ENCODE results near the gene FOXR1. TPM values are rescaled to one million over a fixed set of nuclear protein-coding genes. Genes with fewer than 3 reads are reported as not detected.
"Not testable (repeated sequence)": the region's sequence is repeated elsewhere in the genome, so short reads cannot be mapped to it uniquely, and the experiment has no call there.

The FOXR1 gene
- polyA plus RNA-seq, 1 donor from 2014 or later, result not detected

- no peaks in the 10 kb centered on the region for H3K79me2 ChIP-seq (replicated peaks; ENCODE audit: insufficient read depth, low read length)
- H3K9ac ChIP-seq (ENCODE audit: low read length), result no peak overlapping the region
- no peak overlapping the region for H3K4me3 ChIP-seq (ENCODE audit: low read length)
- H3F3A ChIP-seq (ENCODE audit: insufficient read depth, low read length, poor library complexity, severe bottlenecking), result no peaks in the 10 kb centered on the region
- H3K9me2 ChIP-seq (ENCODE audit: insufficient read depth, low read length), result no peaks in the 10 kb centered on the region
- H4K20me1 ChIP-seq (ENCODE audit: insufficient read depth), result no peaks in the 10 kb centered on the region
- no peak overlapping the region for H3K4me2 ChIP-seq (ENCODE audit: low read length)
- H3K36me3 ChIP-seq (ENCODE audit: insufficient read depth, low read length), result no peaks in the 10 kb centered on the region
- H3K27me3 ChIP-seq (ENCODE audit: insufficient read depth, low read depth, low read length), result no peaks in the 10 kb centered on the region
- no peak overlapping the region for H3K27ac ChIP-seq (ENCODE audit: low read length)
- TF ChIP-seq POLR2AphosphoS5 (IDR thresholded peaks at IDR 0.05), result no peak
- TF ChIP-seq, protein P1, sequence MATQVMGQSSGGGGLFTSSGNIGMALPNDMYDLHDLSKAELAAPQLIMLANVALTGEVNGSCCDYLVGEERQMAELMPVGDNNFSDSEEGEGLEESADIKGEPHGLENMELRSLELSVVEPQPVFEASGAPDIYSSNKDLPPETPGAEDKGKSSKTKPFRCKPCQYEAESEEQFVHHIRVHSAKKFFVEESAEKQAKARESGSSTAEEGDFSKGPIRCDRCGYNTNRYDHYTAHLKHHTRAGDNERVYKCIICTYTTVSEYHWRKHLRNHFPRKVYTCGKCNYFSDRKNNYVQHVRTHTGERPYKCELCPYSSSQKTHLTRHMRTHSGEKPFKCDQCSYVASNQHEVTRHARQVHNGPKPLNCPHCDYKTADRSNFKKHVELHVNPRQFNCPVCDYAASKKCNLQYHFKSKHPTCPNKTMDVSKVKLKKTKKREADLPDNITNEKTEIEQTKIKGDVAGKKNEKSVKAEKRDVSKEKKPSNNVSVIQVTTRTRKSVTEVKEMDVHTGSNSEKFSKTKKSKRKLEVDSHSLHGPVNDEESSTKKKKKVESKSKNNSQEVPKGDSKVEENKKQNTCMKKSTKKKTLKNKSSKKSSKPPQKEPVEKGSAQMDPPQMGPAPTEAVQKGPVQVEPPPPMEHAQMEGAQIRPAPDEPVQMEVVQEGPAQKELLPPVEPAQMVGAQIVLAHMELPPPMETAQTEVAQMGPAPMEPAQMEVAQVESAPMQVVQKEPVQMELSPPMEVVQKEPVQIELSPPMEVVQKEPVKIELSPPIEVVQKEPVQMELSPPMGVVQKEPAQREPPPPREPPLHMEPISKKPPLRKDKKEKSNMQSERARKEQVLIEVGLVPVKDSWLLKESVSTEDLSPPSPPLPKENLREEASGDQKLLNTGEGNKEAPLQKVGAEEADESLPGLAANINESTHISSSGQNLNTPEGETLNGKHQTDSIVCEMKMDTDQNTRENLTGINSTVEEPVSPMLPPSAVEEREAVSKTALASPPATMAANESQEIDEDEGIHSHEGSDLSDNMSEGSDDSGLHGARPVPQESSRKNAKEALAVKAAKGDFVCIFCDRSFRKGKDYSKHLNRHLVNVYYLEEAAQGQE (IDR thresholded peaks at IDR 0.05; ENCODE audit: borderline replicate concordance), result no peak
- TF ChIP-seq RAD21 (conservative IDR thresholded peaks at IDR 0.05), result no peak
- no peak for TF ChIP-seq CTCF (IDR thresholded peaks at IDR 0.05; ENCODE audit: poor library complexity, severe bottlenecking)
- TF ChIP-seq EP300 (conservative IDR thresholded peaks at IDR 0.05; ENCODE audit: poor library complexity, severe bottlenecking), result no peak
- no peak for TF ChIP-seq TAF1 (IDR thresholded peaks at IDR 0.05; ENCODE audit: low read depth)
- no peak for TF ChIP-seq EZH2 (IDR thresholded peaks at IDR 0.05; ENCODE audit: borderline replicate concordance, insufficient read depth, low read length, poor library complexity, severe bottlenecking)
- no peak for TF ChIP-seq SMC3 (conservative IDR thresholded peaks at IDR 0.05; ENCODE audit: poor library complexity)
- TF ChIP-seq MXI1 (conservative IDR thresholded peaks at IDR 0.05; ENCODE audit: poor library complexity, severe bottlenecking), result no peak
- no peaks in the 10 kb centered on the region for H3K9me3 ChIP-seq (ENCODE audit: low read length)
- H2AFZ ChIP-seq (ENCODE audit: low read depth, low read length), result no peak overlapping the region
Measured at GRCh38 chr11:118961591-118961990, 10.0 kb upstream of the FOXR1 start.

- H3K9me2 ChIP-seq (ENCODE audit: insufficient read depth, low read length); H3K4me2 ChIP-seq (ENCODE audit: low read length); H3K27ac ChIP-seq (ENCODE audit: low read length); H3K27me3 ChIP-seq (ENCODE audit: insufficient read depth, low read depth, low read length); H4K20me1 ChIP-seq (ENCODE audit: insufficient read depth); H3K79me2 ChIP-seq (replicated peaks; ENCODE audit: insufficient read depth, low read length); H2AFZ ChIP-seq (ENCODE audit: low read depth, low read length); H3K36me3 ChIP-seq (ENCODE audit: insufficient read depth, low read length); H3K9ac ChIP-seq (ENCODE audit: low read length); H3K4me3 ChIP-seq (ENCODE audit: low read length); H3F3A ChIP-seq (ENCODE audit: insufficient read depth, low read length, poor library complexity, severe bottlenecking); H3K9me3 ChIP-seq (ENCODE audit: low read length): not testable (repeated sequence)
Measured at GRCh38 chr11:118969508-118969907, 2.1 kb upstream of the FOXR1 start.

- Histone ChIP-seq H3K27ac (ENCODE audit: low read length) (no peak overlapping the region), H2AFZ (ENCODE audit: low read depth, low read length) (no peak overlapping the region), H3F3A (ENCODE audit: insufficient read depth, low read length, poor library complexity, severe bottlenecking) (no peaks in the 10 kb centered on the region), H3K79me2 (replicated peaks; ENCODE audit: insufficient read depth, low read length) (no peaks in the 10 kb centered on the region), H3K9me2 (ENCODE audit: insufficient read depth, low read length) (no peaks in the 10 kb centered on the region), H3K4me2 (ENCODE audit: low read length) (no peak overlapping the region), H3K36me3 (ENCODE audit: insufficient read depth, low read length) (no peaks in the 10 kb centered on the region), H3K9ac (ENCODE audit: low read length) (no peak overlapping the region), H3K9me3 (ENCODE audit: low read length) (no peaks in the 10 kb centered on the region), H4K20me1 (ENCODE audit: insufficient read depth) (no peaks in the 10 kb centered on the region), H3K4me3 (ENCODE audit: low read length) (no peak overlapping the region), H3K27me3 (ENCODE audit: insufficient read depth, low read depth, low read length) (no peaks in the 10 kb centered on the region)
- TF ChIP-seq SMC3 (conservative IDR thresholded peaks at IDR 0.05; ENCODE audit: poor library complexity) (no peak), MXI1 (conservative IDR thresholded peaks at IDR 0.05; ENCODE audit: poor library complexity, severe bottlenecking) (no peak), CTCF (IDR thresholded peaks at IDR 0.05; ENCODE audit: poor library complexity, severe bottlenecking) (no peak), TAF1 (IDR thresholded peaks at IDR 0.05; ENCODE audit: low read depth) (no peak), EZH2 (IDR thresholded peaks at IDR 0.05; ENCODE audit: borderline replicate concordance, insufficient read depth, low read length, poor library complexity, severe bottlenecking) (no peak), EP300 (conservative IDR thresholded peaks at IDR 0.05; ENCODE audit: poor library complexity, severe bottlenecking) (no peak), POLR2AphosphoS5 (IDR thresholded peaks at IDR 0.05) (no peak), RAD21 (conservative IDR thresholded peaks at IDR 0.05) (no peak)
- TF ChIP-seq, protein P1 (IDR thresholded peaks at IDR 0.05; ENCODE audit: borderline replicate concordance), result no peak
Measured at GRCh38 chr11:118973985-118974384, 2.4 kb downstream of the FOXR1 start.

Data from neural cell (in vitro differentiated cells).